Progenitor cell of endocrine pancreas (in vitro differentiated cells): Measurements from ENCODE around the gene ABCD4. TPM values are rescaled to one million over a fixed set of nuclear protein-coding genes. Genes with fewer than 3 reads are reported as not detected.
"Not testable (repeated sequence)": the region's sequence is repeated elsewhere in the genome, so short reads cannot be mapped to it uniquely, and the experiment has no call there.

Experiments used
- DNase-seq: peaks from one replicate; pipeline ENCODE4 v3.0.0; 2021; ENCODE audit warnings: low spot score; ENCODE audit not compliant: unreplicated experiment
- H3K27ac Mint-ChIP-seq: 2 replicates; pipeline ENCODE4 v1.8.0; 2021; ENCODE audit warnings: mild to moderate bottlenecking, moderate library complexity, mixed read lengths
- H3K27me3 Mint-ChIP-seq: 2 replicates; pipeline ENCODE4 v1.8.0; 2021; ENCODE audit warnings: mixed read lengths
- H3K36me3 Mint-ChIP-seq: 2 replicates; pipeline ENCODE4 v1.8.0; 2022; ENCODE audit warnings: mixed read lengths; ENCODE audit not compliant: insufficient read depth
- H3K4me1 Mint-ChIP-seq: 2 replicates; pipeline ENCODE4 v1.8.0; 2021; ENCODE audit warnings: low read depth, mixed read lengths
- H3K4me3 Mint-ChIP-seq: 2 replicates; pipeline ENCODE4 v1.8.0; 2021; ENCODE audit warnings: low read depth, mild to moderate bottlenecking, moderate library complexity, mixed read lengths
- H3K9me3 Mint-ChIP-seq: 2 replicates; pipeline ENCODE4 v1.8.0; 2021; ENCODE audit warnings: low read depth, mixed read lengths
- CTCF ChIP-seq: fragments of 200-600 bp; sonication (generic); IDR thresholded peaks from one replicate; pipeline ENCODE4 v1.5.0; 2021; ENCODE audit warnings: antibody characterized with exemption, mild to moderate bottlenecking; ENCODE audit not compliant: unreplicated experiment
- total RNA-seq: library from RNA; stranded (reverse); gene quantifications from 2 replicates; pipeline ENCODE4 v1.2.1, GENCODE V29; 2021

ABCD4 gene
- total RNA-seq, 1 donor from 2014 or later = 158 TPM

GRCh38 chr14:74333909-74334308 lies 31.2 kb upstream of the ABCD4 start:
- Mint-ChIP-seq H3K4me3 (no peak overlapping the region), H3K27me3 (no peaks in the 10 kb centered on the region), H3K4me1 (no peaks in the 10 kb centered on the region), H3K36me3 (no peaks in the 10 kb centered on the region), H3K9me3 (no peaks in the 10 kb centered on the region), H3K27ac (no peak overlapping the region)
- no peak for DNase-seq
- TF ChIP-seq CTCF = no peak

DNA sequence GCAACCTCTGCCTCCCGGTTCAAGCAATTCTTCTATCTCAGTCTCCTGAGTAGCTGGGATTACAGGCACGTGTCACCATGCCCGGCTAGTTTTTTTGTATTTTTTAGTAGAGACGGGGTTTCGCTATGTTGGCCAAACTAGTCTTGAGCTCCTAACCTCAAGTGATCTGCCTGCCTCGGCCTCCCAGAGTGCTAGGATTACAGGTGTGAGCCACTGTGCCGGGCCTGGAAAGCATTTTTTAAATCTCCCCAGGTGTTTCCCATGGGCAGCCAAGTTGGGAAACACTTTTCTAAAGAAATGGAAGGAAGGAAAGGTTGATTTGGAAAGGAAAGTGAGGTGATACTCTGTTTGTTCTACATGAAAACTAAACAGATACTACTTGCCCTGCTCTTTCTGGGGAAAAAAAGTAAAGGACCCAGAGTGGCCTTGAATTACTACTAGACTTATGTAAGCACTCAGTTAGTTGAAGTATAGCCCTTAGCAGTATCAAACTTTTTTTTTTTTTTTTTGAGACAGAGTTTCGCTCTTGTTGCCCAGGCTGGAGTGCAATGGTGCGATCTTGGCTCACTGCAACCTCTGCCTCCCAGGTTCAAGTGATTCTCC lies 27.3 kb upstream of the ABCD4 start:
- H3K27ac Mint-ChIP-seq = not testable (repeated sequence)
- H3K4me1 Mint-ChIP-seq = peaks cover 17% of the 10 kb centered on the region

GRCh38 chr14:74326369-74327152 lies 23.8 kb upstream of the ABCD4 start:
- DNase-seq = no peak
- Mint-ChIP-seq H3K4me3 (no peak overlapping the region), H3K27me3 (no peaks in the 10 kb centered on the region), H3K9me3 (no peaks in the 10 kb centered on the region), H3K4me1 (peaks cover 19% of the 10 kb centered on the region), H3K36me3 (no peaks in the 10 kb centered on the region), H3K27ac (peak overlapping the region; percentile 72)
- no peak for TF ChIP-seq CTCF

More for the DNA sequence above, 27.3 kb upstream of the ABCD4 start:
- not testable (repeated sequence) for H3K27me3 Mint-ChIP-seq, DNase-seq, H3K9me3 Mint-ChIP-seq, H3K36me3 Mint-ChIP-seq, H3K4me3 Mint-ChIP-seq

- Mint-ChIP-seq H3K36me3 (no peaks in the 10 kb centered on the region), H3K9me3 (no peaks in the 10 kb centered on the region), H3K27ac (no peak overlapping the region), H3K27me3 (no peaks in the 10 kb centered on the region), H3K4me1 (peaks cover 19% of the 10 kb centered on the region), H3K4me3 (no peak overlapping the region)
- DNase-seq = no peak
- TF ChIP-seq CTCF = no peak
Measured at GRCh38 chr14:74325446-74325845, 22.7 kb upstream of the ABCD4 start.

GRCh38 chr14:74324931-74325361 lies 22.2 kb upstream of the ABCD4 start:
- Mint-ChIP-seq H3K4me3 (no peak overlapping the region), H3K27me3 (no peaks in the 10 kb centered on the region), H3K9me3 (no peaks in the 10 kb centered on the region), H3K27ac (peak overlapping the region; percentile 68), H3K4me1 (peaks cover 19% of the 10 kb centered on the region), H3K36me3 (no peaks in the 10 kb centered on the region)
- TF ChIP-seq CTCF = peak; percentile 71
- DNase-seq = no peak
